ENCODE measurements around the gene IRGQ. TPM values are rescaled to one million over a fixed set of nuclear protein-coding genes. Genes with fewer than 3 reads are reported as not detected.

Gene IRGQ
- total and polyA plus RNA-seq, 8 donors, result 4.3 to 14.7 (median 9.3) TPM

DNA sequence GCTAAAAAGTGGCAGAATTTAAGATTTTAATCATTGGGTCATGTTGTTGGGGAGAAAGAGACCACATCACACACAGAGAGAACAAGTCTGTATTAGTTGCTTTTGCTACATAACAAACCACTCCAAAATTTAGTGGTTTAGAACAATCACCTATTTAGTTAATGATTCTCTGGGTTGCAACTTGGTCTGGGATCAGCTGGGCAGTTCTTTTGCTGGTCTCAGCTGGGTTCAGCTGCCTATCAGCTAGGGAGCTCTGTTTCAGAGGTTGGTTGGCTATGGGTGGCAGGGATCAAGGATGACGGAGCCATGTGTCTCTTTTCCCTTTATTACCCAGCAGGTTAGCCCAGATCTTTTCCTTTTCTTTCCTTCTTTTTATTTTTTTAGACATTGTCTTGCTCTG, 11.4 kb downstream of the IRGQ start:
- Histone ChIP-seq H3K4me1 (peaks cover 0 to 8% (median 6%) of the 10 kb centered on the region in 3 donors), H3K9me3 (no peaks in the 10 kb centered on the region), H3K27me3 (no peaks in the 10 kb centered on the region), H3K36me3 (no peaks in the 10 kb centered on the region), H3K27ac (peak overlapping the region in 3 of 4 donors; percentile 34 to 60 (median 52)), H3K4me3 (no peak overlapping the region)
- intact Hi-C loops (cut with DNase I), result no loop called here
- ATAC-seq, result peak; percentile 24 to 70 (median 51)
- 36 to 52% methylated on average over 1 of the region's 1 CpG for WGBS, 2 donors
- DNase-seq, result no peak
- FAIRE-seq, result no peak
- no peak for TF ChIP-seq CTCF (IDR thresholded peaks at IDR 0.05)

DNA sequence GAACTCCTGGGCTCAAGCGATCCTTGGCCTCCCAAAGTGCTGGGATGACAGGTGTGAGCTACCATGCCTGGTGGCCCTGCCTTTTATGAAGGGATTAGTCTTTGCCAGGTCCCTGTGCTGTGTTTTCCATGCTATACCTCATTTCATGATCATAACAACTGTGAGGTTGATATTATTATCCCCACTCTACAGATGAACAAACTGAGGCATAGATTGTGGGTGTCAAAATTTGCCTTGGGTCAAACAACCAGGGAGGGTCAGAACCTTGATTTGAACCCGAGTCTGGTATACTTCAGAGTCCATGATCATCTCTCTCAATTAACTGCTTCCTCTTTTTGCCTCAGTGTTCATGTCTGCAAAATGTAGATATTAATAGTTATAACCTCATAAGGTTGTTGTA, 13.4 kb downstream of the IRGQ start:
- intact Hi-C loops (cut with DNase I), result no loop called here
- H3K27ac ChIP-seq, result no peak overlapping the region

DNA sequence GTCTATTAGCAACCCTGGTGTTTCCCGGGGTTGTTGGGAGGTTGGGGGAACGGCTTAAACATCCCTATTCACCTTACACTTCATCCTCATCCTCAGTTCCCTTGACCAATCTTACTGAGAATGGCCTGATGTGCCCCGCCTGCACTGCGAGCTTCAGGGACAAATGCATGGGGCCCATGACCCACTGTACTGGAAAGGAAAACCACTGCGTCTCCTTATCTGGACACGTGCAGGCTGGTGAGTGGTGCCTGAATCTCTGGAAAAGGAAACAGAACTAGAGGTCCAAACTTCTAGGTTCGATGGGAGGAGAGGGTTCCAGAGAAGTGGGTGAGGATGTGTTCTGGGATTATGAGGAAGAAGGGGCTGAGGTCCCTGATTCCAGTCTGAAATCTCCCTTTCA, 14.5 kb downstream of the IRGQ start:
- no peaks in the 10 kb centered on the region for H3K9me3 ChIP-seq
- peaks cover 0 to 8% (median 6%) of the 10 kb centered on the region in 3 donors for H3K4me1 ChIP-seq
- WGBS, 2 donors, result 65 to 75% methylated on average over 7 of the region's 7 CpGs
- no peak overlapping the region for H3K4me3 ChIP-seq
- no peak for FAIRE-seq
- intact Hi-C loops (cut with DNase I), result no loop called here
- H3K27me3 ChIP-seq, result no peaks in the 10 kb centered on the region
- DNase-seq, result no peak
- no peak overlapping the region for H3K27ac ChIP-seq
- no peaks in the 10 kb centered on the region for H3K36me3 ChIP-seq
- no peak for TF ChIP-seq CTCF (IDR thresholded peaks at IDR 0.05)
- no peak for ATAC-seq

More for the DNA sequence above, 13.4 kb downstream of the IRGQ start:
- 74 to 81% methylated on average over 2 of the region's 2 CpGs for WGBS, 2 donors
- no peak for TF ChIP-seq CTCF (IDR thresholded peaks at IDR 0.05)
- Histone ChIP-seq H3K4me3 (no peak overlapping the region), H3K9me3 (no peaks in the 10 kb centered on the region), H3K4me1 (peaks cover 0 to 8% (median 6%) of the 10 kb centered on the region in 3 donors), H3K27me3 (no peaks in the 10 kb centered on the region), H3K36me3 (no peaks in the 10 kb centered on the region)
- ATAC-seq (no peak), DNase-seq (no peak), FAIRE-seq (no peak)

- Histone ChIP-seq H3K9me3 (no peaks in the 10 kb centered on the region), H3K4me1 (peaks cover under 1 to 7% (median 7%) of the 10 kb centered on the region in 3 donors), H3K4me3 (no peak overlapping the region), H3K36me3 (no peaks in the 10 kb centered on the region), H3K27me3 (no peaks in the 10 kb centered on the region), H3K27ac (no peak overlapping the region)
- DNase-seq (no peak), FAIRE-seq (no peak), ATAC-seq (no peak)
- intact Hi-C loops (cut with DNase I), result no loop called here
- TF ChIP-seq CTCF (IDR thresholded peaks at IDR 0.05), result no peak
- WGBS, 2 donors, result 57 to 72% methylated on average over 3 of the region's 3 CpGs
These were observed 17.1 kb downstream of the IRGQ start for GRCh38 chr19:43578787-43579186.

- no peaks in the 10 kb centered on the region for H3K36me3 ChIP-seq
- no peak for FAIRE-seq
These were observed 19.7 kb downstream of the IRGQ start for GRCh38 chr19:43575955-43576878.

More at GRCh38 chr19:43575955-43576878, 19.7 kb downstream of the IRGQ start:
- no peaks in the 10 kb centered on the region for H3K27me3 ChIP-seq
- TF ChIP-seq CTCF (IDR thresholded peaks at IDR 0.05), result no peak
- H3K4me1 ChIP-seq, result peaks cover 0 to 7% (median 7%) of the 10 kb centered on the region in 3 donors
- peak overlapping the region in 2 of 4 donors; percentile 69 to 82 for H3K4me3 ChIP-seq
- peak in 2 of 4 donors; percentile 1 to 4 for ATAC-seq
- intact Hi-C loops (cut with DNase I), result no loop called here
- H3K9me3 ChIP-seq, result no peaks in the 10 kb centered on the region
- H3K27ac ChIP-seq, result peak overlapping the region in 3 of 4 donors; percentile 7 to 62 (median 54)
- WGBS, 2 donors, result 64 to 67% methylated on average over 37 of the region's 37 CpGs
- peak in 1 of 6 donors; percentile 28 for DNase-seq

Data from pancreas (tissue), 10 donors.